CD4-positive, alpha-beta T cell treated with Interleukin-1 beta for 1 hour (primary cell): ENCODE data around the gene GDPD5.

Experiments
- DNase-seq, 2 donors: peaks; one replicate each; pipeline ENCODE4 v3.0.0-alpha.2; 2020 to 2022

The GDPD5 gene

DNA sequence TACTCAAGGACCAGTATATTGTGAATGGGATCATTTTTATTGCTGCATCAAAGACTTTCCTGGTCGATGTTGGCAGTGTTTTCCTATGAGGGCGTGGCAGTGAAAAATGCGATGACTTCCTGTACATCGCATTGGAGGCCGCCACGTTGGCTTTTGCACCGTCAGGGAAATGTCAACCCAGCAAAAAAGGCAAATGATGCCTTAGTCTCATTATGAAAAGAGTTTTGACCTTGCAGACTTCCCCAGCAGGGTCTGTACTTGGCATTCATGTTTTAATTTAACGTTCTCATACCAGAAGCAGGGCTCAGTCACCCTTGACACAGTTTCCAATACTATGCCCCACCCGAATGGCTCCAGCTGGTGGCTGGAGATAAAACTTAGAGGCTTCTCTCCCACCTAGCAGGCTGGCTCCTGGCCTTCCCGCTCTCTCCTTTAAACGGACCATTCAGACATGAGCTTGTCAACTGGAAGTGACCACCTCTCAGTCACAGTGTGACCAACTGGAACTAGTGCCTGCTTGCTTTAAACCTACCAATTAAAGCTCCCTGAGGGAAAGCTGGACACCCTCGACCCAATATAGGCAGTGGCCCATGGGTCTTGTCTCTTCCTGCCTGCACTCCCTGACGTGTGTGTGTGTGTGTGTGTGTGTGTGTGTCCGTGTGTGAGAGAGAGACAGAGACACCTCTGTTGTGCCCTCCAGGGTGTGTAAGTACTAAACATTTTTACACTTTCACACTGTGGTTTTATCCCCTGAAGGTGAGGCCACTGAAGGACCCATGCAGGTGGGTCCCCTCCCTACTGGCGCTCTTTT, 8.7 kb upstream of the GDPD5 start:
- DNase-seq, result no peak

DNA sequence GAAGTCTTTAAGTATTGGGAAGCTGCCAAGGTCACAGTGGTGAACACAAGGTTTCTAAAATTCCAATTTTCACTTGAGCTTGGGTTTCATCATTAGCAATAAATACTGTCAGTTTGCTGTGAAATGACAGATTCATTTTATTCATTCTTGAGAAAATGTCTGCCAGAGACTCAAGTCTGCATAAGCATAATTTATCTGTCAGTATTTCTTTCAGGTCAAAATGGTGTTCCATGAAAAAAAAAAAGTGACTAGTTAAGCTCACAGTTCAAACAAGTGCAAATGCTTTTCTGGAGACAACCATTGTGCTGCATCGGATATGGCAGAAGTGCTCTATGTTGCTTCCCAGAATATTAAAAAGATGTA, 8.1 kb upstream of the GDPD5 start:
- no peak for DNase-seq

DNA sequence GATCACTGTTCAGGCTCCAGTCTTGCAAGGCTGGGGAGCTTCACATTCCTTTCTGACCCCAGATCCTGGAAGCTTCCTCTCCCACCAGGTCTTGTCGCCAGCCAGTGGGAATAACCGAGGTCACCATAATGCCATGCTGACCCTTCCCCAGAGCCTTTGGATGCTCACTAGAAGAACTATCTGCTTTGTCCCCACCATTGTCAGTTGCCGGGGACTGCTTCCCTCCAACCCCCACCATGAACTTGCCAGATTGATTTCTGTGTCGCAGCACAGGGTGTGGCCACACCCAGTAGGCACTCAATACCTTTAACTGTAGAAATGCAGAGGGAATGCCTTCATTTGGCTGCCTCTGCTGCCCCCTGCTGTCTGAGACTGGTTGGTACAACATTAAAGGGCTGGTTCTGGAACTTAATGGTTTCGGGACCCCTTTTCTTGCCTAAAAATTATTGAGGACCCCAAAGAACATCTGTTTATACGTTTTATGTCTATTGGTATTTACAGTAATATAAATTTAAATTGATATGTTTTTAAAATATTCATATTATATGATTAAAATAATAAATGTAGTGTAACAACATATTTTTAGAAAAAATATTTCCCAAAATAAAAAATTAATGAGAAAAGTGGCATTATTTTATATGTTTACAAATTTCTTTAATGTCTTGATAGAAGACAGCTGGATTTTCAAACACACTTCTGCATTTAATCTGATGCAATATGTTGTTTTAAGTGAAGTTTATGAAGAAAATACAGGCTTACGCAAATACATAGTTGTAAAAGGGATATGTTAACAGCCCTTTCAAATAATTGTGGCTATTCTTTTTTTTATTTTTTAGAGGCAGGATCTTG, 6.7 kb upstream of the GDPD5 start:
- DNase-seq, result peak; percentile 80 to 86

DNA sequence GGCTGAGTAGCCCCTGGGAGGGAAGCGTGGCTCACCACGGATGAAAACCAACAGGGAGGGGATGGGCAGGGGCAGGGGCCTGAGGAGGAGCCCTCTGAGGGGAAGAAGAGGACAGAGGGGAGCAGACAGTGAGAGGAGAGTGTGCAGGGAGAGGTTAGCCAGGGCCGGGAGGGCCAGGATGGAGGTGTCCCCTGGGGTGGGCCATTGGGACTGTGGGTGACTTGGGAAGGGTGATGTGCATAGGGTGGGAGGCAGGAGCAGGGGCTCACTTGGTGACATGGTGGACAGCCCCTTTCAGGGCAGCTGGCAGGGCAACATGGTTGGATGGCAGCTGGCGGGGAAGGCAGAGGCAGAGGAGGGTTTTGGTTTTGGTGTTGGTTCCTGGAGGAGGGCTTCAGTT, 5.6 kb upstream of the GDPD5 start:
- DNase-seq, result no peak

DNA sequence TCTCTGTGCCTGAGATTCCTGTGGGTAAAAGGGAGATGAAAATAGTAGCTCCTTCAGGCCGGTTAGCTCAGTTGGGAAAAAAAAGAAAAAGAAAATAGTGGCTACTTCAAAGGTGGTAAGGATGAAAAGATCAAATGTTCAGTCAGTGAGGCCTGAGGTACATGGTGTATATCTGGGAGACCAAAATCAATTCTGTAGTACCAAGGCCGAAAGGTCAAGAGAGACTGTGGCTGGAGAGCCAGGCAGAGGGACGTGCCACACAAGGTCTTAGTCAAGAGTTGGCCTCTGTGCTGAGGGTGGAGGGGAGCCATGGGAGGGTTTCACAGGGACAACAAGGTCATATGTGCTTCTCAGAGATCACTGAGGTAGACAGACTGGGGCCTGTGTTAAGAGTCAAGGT, 4.8 kb upstream of the GDPD5 start:
- no peak for DNase-seq

DNA sequence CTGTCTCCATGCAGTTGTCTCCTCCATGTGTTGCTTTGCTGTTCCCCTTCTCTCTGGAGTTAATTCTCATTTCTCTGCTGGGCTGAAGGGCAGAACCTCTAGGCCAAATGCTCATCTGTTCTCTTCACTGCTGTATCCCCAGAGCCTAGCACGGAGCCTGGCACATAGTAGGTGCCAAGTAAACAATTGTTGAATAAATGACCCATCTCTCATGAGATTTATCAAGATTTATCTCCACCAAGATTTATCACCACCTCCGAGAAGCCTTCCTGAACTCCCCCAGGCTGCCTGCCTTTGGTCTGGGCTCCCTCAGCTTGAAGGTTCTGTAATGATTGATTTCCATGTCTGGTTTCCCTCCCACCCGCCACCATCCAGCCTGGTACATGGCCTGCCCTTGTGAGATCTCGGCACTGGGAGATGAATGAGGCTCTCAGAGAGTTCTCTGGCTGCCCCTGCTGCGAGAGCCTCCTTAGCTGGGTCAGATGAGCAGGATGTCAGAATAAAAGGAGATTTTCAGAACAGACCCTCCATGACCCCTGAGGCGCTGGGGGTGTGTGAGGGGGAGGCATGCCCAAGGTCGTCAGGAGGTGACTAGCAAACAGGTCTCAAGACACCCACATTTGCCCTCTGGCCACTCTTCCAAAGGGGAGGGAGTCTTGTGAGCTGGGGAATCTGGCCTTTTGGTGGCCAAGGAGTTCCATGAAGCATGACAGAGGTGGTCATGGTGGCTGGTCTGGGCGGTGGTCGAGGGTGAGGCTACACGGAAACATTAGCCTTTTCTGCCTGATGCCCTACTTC, 2.4 kb upstream of the GDPD5 start:
- DNase-seq, result no peak

DNA sequence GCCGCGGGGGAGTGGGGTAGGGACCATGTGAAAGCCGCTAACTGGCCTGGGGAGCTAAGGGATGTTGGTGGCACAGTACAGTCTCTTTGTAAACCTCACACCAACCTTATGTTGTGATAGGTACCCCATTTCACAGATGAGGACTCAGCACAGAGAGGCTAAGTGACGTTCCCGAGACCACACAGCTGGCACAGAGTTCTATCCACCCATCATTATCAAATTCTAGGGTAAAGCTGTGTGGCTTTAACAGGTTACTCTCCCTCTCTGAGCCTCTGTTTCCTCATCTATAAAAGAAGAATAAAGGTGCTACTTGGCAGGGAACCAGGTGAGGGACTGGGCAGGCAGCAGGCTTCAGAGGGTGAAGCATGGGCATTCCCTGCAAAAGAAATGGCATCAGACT, 1.4 kb upstream of the GDPD5 start:
- no peak for DNase-seq

DNA sequence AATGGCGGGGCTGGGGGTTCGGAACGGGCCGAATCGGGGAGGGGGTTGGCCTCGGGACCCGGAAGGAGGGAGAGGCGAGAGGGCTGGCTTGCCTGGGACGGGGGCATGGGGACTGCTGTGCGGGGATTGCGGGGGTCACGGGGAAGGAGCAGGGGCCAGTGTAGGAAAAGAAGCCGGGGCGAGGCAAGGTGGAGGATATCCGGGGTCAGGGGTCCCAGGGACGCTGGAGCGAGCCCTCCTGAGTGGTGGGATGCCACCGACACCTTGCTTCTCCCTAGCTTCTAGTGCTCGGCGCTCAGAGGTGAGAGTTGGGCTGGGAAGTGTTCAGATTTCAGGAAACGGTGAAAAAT, 426 bp upstream of the GDPD5 start:
- DNase-seq, result no peak

DNA sequence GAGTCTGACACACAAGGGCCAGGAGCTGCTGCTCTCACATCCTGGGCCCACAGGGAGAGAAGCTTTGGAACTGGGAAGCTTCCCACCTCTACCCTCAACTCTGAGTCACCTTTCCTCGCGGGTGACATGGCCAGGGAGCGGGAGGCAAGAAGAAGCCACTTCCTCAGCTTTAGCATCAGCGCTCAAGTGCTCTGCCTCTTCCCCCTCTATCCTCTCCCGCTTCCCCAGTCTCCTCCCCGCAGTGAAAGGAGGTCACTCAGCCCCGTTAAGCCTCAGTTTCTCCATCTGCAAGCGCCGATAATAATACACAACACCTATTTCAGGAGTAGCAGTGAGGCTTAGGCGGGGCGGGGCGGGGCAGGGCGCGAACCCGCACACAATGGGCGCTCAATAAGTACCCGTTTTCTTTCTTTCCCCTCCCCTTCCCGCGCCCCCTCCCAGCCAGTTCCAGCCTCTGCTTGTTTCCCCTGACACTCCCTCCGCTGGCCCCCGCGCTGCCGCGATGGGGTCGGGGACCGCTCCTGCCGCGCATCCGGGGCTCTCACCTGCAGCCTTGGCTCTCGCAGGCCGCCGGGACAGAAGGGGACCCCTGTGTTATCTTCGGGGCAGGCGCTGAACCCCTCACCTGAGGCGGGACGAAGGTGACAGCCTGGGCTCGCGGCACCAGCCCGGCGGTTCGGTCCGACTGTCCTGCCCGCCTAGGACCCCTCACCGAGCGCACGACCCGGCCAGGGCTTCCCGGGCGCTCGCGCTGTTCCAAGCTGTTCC, 892 bp downstream of the GDPD5 start:
- DNase-seq, result peak; percentile 11 to 24

DNA sequence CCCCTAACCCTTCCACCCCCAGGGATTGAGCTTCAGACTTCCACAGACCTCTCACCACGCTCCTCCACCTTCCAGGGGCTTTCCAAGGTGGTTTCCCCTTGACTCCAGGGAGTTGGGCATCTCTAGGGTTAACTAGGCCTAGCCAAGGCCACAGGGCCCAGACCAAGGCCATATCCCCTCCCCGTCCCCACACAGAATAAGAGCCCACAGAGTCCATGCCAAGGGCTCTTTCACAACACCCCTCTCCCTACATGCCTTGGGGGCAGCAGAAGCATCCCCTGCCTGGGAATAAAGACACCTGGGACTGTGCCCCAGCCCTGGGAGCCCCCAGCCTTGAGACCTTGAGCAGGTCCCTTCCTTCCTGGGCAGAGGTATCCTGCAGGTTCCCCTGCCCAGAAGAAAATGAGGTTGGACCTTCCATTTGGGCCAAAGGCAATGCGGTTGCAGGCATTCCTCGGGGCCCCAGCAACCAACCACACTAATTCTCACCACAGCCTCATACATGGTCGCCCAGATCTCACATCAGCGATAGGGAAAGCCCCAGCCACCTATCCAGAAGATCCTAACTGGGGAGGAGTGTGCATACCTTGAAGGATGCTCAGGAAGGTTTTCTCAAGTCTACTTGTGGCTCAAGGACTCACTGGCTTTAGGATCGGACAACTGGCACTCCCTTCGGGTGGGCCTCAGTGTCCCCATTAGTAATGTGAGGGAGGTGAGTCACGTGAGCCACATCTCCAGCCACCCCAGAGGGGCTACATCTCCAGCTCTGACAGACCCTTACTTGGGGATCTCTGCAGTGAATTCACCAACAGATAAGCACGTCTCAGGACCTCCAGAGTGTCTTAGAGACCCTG, 1.7 kb downstream of the GDPD5 start:
- DNase-seq, result peak; percentile 4 to 17

DNA sequence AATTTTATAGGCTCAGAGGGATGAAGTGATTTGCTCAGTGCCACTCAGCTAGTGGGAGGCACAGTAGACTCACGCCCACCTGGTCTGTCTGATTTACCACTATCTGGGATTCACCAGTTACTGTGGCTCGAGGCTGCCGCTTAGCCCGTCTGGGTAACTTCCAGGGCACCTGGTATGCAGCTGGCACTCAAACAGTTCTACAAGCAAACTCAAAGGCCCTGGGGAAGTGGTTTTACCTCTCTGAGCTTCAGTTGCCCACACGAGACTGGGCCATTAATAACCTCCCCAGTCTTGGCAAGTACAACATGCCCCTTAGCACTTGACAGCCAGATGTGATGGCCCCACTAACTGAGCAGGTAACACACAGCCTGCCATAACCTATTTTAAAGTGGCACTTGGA, 2.6 kb downstream of the GDPD5 start:
- peak in 1 of 2 donors; percentile 7 for DNase-seq

DNA sequence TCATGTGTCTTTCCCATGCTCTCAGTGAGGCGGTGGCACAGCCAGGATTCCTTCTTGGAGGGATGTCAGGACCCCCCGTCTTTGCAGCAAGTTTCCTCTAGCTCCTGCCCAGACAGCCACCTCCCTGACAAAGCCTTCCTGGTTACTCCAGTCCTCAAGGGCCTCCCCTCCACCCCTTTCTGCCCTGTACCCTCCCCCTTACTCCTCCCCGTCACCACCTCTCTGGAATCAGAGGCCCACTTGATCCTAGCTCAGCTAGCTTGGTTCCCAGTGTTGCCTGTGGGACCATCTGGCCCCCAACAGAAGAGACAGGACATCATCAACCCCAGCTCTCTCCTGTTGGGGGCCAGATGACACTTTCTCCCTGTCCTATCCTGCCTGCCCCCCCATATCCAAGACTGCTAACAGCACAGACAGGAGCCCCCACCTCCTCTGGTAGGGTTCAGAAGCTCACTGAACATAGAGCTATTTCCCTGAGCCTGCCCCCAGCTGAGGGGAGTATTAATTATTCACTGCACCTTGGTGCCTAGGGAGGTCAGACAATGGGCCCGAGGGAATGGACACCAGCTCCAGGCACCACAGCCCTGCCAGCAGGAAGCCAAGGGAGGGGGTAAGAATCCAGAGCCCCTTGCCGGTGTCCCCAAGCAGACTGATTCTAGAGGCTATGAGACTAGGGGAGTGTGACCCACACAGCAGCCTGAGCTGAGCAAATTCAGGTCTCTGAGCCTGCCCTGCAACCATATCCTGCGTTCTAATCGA, 3.3 kb downstream of the GDPD5 start:
- DNase-seq, result no peak

DNA sequence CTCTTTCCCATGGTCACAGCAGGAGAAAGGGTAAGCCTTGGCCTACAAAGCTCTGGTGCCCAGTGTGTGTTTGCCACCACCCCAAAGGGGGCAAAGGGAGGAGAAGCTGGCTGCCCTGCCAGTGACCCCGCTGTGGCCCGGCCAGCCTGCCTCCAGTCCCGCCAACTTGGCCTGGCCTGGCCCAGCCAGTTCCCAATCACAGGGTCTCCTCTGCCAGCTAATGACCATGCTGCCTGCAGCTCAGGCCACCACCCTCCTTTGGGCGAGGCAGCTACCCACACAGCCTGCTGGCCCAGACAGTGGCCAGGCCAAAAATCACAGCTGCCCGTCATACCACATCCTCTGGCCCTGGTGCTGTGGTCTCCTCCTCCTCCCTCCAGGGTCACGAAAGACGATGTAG, 5.1 kb downstream of the GDPD5 start:
- no peak for DNase-seq

DNA sequence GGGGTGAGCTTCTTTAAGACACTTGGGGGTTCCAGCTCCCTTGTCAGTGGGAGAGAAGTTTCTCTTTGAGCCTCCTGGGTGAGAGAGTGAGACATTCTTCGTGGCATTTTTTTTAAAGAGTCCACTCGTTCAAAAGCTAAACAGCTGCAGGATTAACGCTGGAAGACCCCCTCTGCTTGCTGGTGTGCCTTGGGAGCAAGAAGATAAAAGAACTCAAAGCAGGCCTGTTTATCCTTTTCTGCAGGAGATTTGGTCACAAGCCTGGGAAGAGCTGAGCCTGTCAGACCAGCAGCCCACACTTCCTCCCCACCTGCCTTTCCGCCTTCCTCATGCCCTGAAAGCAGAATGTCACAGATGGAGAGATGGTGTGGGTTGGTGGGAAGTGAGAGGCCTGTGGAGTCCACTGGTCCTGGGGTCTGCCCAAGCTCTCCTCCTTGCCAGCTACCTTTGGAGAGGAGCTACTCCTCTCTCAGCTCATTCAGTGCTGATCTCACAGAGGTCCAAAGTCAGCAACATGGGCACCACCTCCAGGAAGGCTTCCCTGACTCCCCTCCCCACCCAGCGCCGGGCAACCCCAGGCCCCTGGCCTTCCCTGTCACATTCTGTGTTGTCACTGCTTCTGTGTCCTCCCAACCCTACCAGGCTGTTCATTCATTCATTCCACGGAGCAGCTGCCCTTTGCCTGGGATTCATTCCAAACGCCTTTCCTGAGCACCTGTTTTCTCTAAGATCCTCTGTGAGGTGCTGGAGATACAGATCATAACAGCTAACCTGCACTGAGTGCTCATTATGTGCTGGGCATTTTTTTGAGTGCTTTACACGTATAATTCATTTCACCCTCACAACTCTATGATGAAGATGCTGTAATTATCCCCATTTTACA, 6.7 kb downstream of the GDPD5 start:
- no peak for DNase-seq

DNA sequence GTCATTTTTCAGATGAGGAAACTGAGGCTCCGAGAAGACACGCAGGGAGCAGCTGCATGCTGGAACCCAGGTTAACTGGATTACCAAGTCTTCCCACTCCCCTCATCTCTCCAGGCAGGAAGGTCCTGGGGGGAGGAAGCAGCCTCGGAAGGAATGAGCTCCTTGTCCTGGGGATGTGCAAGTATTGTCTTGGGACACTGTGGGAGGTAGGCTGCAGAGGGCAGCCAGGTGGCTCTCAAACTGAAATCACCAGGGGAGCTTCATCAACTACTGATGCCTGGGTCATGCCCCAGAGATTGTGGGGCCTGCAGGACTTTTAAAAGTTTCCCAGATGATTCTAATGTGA, 7.6 kb downstream of the GDPD5 start:
- DNase-seq, result no peak

DNA sequence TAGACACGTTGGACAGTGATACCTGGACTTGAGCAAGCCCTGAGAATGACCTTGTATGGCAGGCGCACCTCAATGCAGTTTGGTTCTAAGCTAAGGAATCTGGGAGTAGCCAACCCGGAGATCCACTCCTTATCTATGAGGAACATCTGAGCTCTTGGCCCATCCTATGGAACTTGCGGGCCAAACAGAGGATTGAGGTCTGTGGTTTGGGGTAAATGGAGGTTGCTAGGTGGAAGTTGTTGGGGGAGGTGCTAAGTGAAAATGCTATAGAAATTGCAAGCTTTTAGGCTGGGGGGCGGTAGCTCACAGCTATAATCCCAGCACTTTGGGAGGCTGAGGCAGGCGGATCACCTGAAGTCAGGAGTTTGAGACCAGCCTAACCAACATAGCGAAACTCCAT, 8.9 kb downstream of the GDPD5 start:
- DNase-seq, result no peak

DNA sequence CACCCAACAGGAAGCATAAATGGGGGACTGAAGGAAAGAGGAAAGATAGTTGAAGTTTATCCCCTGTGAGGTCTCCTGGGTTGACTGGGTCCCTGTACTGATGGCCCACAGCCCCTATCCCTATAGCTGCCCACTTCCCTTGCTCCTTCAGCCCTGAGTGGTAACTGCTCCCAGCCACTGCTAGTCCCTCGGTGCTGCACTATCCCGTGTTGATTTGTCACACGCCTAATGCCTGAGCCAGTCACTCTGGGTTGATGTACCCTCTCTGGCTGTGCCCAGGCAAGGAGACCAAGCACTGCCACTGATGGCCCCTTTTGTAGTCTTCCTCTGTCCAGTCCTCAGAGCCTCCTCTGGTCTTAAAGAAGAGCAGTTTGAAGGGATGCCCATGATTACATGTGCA, 9.6 kb downstream of the GDPD5 start:
- DNase-seq, result no peak

DNA sequence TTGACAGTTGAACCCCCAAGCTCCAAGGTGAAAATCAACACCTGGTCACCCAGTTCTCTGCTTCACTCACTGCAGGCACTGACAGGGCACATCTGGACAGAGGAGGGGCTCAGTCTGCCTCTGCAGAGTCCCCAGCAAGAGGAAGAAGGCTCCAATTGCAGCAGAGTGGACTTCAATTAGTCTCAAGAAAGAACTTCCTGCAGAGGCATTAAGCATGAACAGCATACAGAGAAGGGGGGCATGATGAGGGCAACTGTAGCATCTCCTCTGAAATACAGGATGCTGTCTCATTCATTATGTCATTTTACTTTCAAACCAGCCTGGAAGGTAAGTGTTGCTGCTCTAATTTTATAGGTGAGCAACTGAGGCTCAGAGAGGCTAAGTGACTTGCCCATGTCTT, 11.1 kb downstream of the GDPD5 start:
- no peak for DNase-seq

DNA sequence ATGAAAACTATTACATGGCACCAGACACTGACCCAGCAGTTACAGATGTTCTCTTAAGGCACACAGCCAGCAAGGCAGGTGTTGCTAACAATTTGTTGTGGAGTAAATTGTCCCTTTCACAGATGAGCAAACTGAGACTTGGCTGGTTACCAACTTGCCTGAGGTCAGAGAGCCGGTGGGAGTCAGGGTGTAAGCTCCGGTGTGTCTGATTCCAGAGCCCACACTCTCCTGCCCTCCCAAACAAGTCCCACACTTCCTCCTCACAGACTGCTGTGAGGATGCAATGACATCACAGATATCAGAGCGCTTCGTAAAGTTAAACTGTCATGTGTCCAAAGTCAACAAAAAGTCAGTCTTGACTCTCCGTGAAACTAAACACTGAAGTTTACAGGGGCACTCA, 12.5 kb downstream of the GDPD5 start:
- no peak for DNase-seq

DNA sequence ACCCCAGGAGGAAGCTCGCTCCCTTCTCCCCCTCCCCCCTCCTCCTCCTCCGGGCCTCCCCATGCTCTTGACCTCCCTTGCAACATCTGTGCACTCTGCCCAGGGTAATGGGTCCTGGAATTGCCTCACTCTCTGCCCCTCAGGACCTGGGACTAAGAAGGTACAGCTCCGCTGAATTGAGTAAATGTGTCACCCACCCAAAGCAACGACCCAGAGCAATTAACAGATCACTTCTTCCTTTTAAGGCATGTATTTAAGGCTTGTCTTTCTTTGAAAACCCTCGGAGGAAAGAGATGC, 15.1 kb downstream of the GDPD5 start:
- no peak for DNase-seq
